Hippocampal formation (tissue), 2 donors: ENCODE data around the gene FAM168B.

Source experiments
- DNase-seq, 2 donors: peaks; one replicate each; lab custom pipeline; 2025; lab: John Stamatoyannopoulos, UW

Gene FAM168B

GRCh38 chr2:131022731-131023130, 70.5 kb downstream of the FAM168B start:
- no peak for DNase-seq

GRCh38 chr2:131016826-131017741, 76.2 kb downstream of the FAM168B start:
- DNase-seq: no peak

GRCh38 chr2:131015764-131016163, 77.5 kb downstream of the FAM168B start:
- no peak for DNase-seq

- no peak for DNase-seq
These were observed 79.1 kb downstream of the FAM168B start for GRCh38 chr2:131014141-131014540.

GRCh38 chr2:131011486-131011885, 81.8 kb downstream of the FAM168B start:
- no peak for DNase-seq

GRCh38 chr2:131010566-131010965, 82.7 kb downstream of the FAM168B start:
- no peak for DNase-seq

- DNase-seq: no peak
These were observed 83.4 kb downstream of the FAM168B start for GRCh38 chr2:131009713-131010475.

- DNase-seq: no peak
These were observed 84.3 kb downstream of the FAM168B start for GRCh38 chr2:131008967-131009366.

- DNase-seq: no peak
These were observed 86.7 kb downstream of the FAM168B start for GRCh38 chr2:131006561-131006960.

GRCh38 chr2:131005216-131005935, 87.9 kb downstream of the FAM168B start:
- DNase-seq: no peak

- DNase-seq: no peak
These were observed 88.6 kb downstream of the FAM168B start for GRCh38 chr2:131004446-131005209.

- DNase-seq: no peak
These were observed 94.7 kb downstream of the FAM168B start for GRCh38 chr2:130998561-130998960.
